K562 (cell line): ENCODE results near the gene AGRN. TPM values are rescaled to one million over a fixed set of nuclear protein-coding genes. Genes with fewer than 3 reads are reported as not detected.

ENCODE experiments used
- ATAC-seq: fragments of 200-7000 bp; cut with Tn5 transposase; 3 replicates; pipeline ENCODE4 v1.9.1; 2020; ENCODE audit warnings: moderate library complexity
- BruUV-seq: library from RNA; stranded (reverse); fragments of 400-500 nt; replicated peaks from 2 replicates; lab custom pipeline; 2021; lab: Mats Ljungman, UMichigan
- CTCF ChIA-PET: fragments of 300-600 bp; formaldehyde crosslinking; extraction: SDS; loops from one replicate; lab custom pipeline; 2021; ENCODE audit warnings: low intra/inter-chr PET ratio; lab: Yijun Ruan, JAX
- POLR2A ChIA-PET: fragments of 300-600, 350-650 bp; sonication (Branson Sonifier 250); formaldehyde crosslinking; extraction: SDS; loops from one replicate; lab custom pipeline; 2021; ENCODE audit warnings: antibody characterized with exemption, inconsistent platforms; lab: Yijun Ruan, JAX
- DNase-seq, 4 experiments: peaks; one replicate each; pipeline versions ENCODE4 v3.0.0 to v3.0.0-alpha.2; 2011 to 2018; ENCODE audit warnings: low spot score in 3 of 4, mixed read lengths in 3 of 4; ENCODE audit errors: extremely low read depth in 1 of 4
- FAIRE-seq: peaks from 2 replicates; lab custom pipeline; 2011; peaks lifted over from hg19 to GRCh38; lab: Jason Lieb, UNC
- H2AFZ ChIP-seq: 2 replicates; pipeline ENCODE4 v1.6.0; 2011; ENCODE audit warnings: low read depth, low read length, control low read depth, inconsistent platforms
- H3K27ac ChIP-seq: fragments of 200-600 bp; 3 replicates; pipeline ENCODE4 v1.8.0; 2011; ENCODE audit warnings: low read depth, mild to moderate bottlenecking, control low read depth, inconsistent platforms, low read length, moderate library complexity, mixed read lengths; ENCODE audit errors: extremely low read depth
- H3K27me3 ChIP-seq, 2 experiments: fragments of 300-600 bp in 1 of 2; 2 replicates in 1 of 2; 3 replicates in 1 of 2; pipeline versions ENCODE4 v1.6.0 to v1.8.0; 2011; ENCODE audit warnings: inconsistent platforms in 2 of 2, low read length in 2 of 2, mild to moderate bottlenecking in 1 of 2, mixed read lengths in 1 of 2, moderate library complexity in 1 of 2; ENCODE audit not compliant: control insufficient read depth in 2 of 2, insufficient read depth in 2 of 2
- H3K36me3 ChIP-seq: fragments of 300-600 bp; 3 replicates; pipeline ENCODE4 v1.8.0; 2011; ENCODE audit warnings: mild to moderate bottlenecking, low read length, inconsistent platforms; ENCODE audit not compliant: control insufficient read depth, insufficient read depth
- H3K4me1 ChIP-seq, 2 experiments: fragments of 200-600 bp in 1 of 2; replicated peaks in 1 of 2; 2 replicates in 1 of 2; 3 replicates in 1 of 2; pipeline versions ENCODE4 v1.5.1 to v1.8.0; 2011; ENCODE audit warnings: inconsistent platforms in 2 of 2, low read length in 2 of 2, mild to moderate bottlenecking in 1 of 2, mixed read lengths in 1 of 2, moderate library complexity in 1 of 2; ENCODE audit not compliant: control insufficient read depth in 2 of 2, insufficient read depth in 2 of 2
- H3K4me2 ChIP-seq: 2 replicates; pipeline ENCODE4 v1.6.1; 2011; ENCODE audit warnings: low read length, control low read depth, inconsistent platforms, mixed read lengths; ENCODE audit not compliant: insufficient read depth
- H3K4me3 ChIP-seq: fragments of 200-600 bp; sonication (generic), shearing (Covaris generic); 2 replicates; pipeline ENCODE4 v1.5.1; 2016; ENCODE audit warnings: control low read depth, inconsistent platforms
- H3K79me2 ChIP-seq: fragments of 200-600 bp; 3 replicates; pipeline ENCODE4 v1.8.0; 2011; ENCODE audit warnings: low read length, inconsistent platforms; ENCODE audit not compliant: control insufficient read depth, insufficient read depth
- H3K9ac ChIP-seq, 2 experiments: 2 replicates each; pipeline versions ENCODE4 v1.6.0 to v1.6.1; 2011; ENCODE audit warnings: low read depth in 2 of 2, low read length in 2 of 2, control low read depth in 1 of 2, inconsistent platforms in 1 of 2, mild to moderate bottlenecking in 1 of 2, mixed read lengths in 1 of 2; ENCODE audit not compliant: insufficient read depth in 1 of 2
- H3K9me1 ChIP-seq: one replicate; pipeline ENCODE4 v1.6.0; 2011; ENCODE audit warnings: inconsistent platforms, mild to moderate bottlenecking, low read length, moderate library complexity; ENCODE audit not compliant: control insufficient read depth, insufficient read depth
- H3K9me3 ChIP-seq: replicated peaks from 2 replicates; pipeline ENCODE4 v1.5.1; 2011; ENCODE audit warnings: low read depth, low read length, inconsistent platforms; ENCODE audit not compliant: control insufficient read depth, insufficient read depth
- H4K20me1 ChIP-seq: replicated peaks from 2 replicates; pipeline ENCODE4 v1.6.1; 2011; ENCODE audit warnings: low read length, inconsistent platforms, mixed read lengths; ENCODE audit not compliant: control insufficient read depth, insufficient read depth
- ESRRA ChIP-seq: fragments of 450-650 bp; IDR thresholded peaks from 2 replicates; pipeline ENCODE4 v1.6.1; 2014; ENCODE audit warnings: low read depth, mild to moderate bottlenecking, moderate library complexity, borderline replicate concordance
- HMG20A ChIP-seq: fragments of 450-650 bp; formaldehyde crosslinking; conservative IDR thresholded peaks from 2 replicates; pipeline ENCODE4 v1.4.0; 2020; ENCODE audit warnings: mild to moderate bottlenecking, mixed read lengths
- HNRNPL ChIP-seq: fragments of 200-400 bp; formaldehyde crosslinking; IDR thresholded peaks from 2 replicates; pipeline ENCODE4 v1.6.1; 2017; ENCODE audit warnings: low read depth, mild to moderate bottlenecking, low read length
- NCOA4 ChIP-seq: fragments of 450-650 bp; IDR thresholded peaks from 2 replicates; pipeline ENCODE4 v1.6.1; 2018; ENCODE audit warnings: mild to moderate bottlenecking; ENCODE audit not compliant: partially characterized antibody
- POLR2G ChIP-seq: fragments of 200-400 bp; formaldehyde crosslinking; IDR thresholded peaks from 2 replicates; pipeline ENCODE4 v1.6.1; 2017; ENCODE audit warnings: low read depth, mild to moderate bottlenecking, antibody characterized with exemption, low read length, moderate library complexity
- RBM14 ChIP-seq: fragments of 200-400 bp; formaldehyde crosslinking; IDR thresholded peaks from 2 replicates; pipeline ENCODE4 v1.6.1; 2018; ENCODE audit warnings: low read depth, mild to moderate bottlenecking, low read length, moderate library complexity, borderline replicate concordance; ENCODE audit not compliant: insufficient read depth
- TSC22D4 ChIP-seq: fragments of 450-650 bp; IDR thresholded peaks from 2 replicates; pipeline ENCODE4 v1.6.1; 2016; ENCODE audit warnings: missing genetic modification characterization, missing biosample characterization, control low read depth
- ZNF282 ChIP-seq: sonication (generic); formaldehyde crosslinking; IDR thresholded peaks from 2 replicates; pipeline ENCODE4 v1.8.1; 2023; ENCODE audit warnings: missing genetic modification reagents
- WGBS: fragments of 100-300 bp; shearing (Covaris generic); methylation state at CpG from one replicate; pipeline ENCODE4 v1.1.6; 2016; ENCODE audit warnings: low coverage, mixed read lengths; ENCODE audit not compliant: insufficient coverage; ENCODE audit errors: missing lambda C conversion rate; 5-methylcytosine and 5-hydroxymethylcytosine counted together
- in situ Hi-C: fragments of 300-500 bp; cut with MboI; formaldehyde crosslinking; loops from 4 replicates; pipeline ENCODE4 v1.15.0; 2018; ENCODE audit warnings: inconsistent platforms, mixed read lengths
- intact Hi-C: fragments of 100-400 bp; cut with micrococcal nuclease; formaldehyde crosslinking; loops from 2 replicates; pipeline ENCODE4 v1.14.2; 2022
- polyA plus RNA-seq, 8 experiments: library from polyadenylated mRNA; depleted of rRNA in 4 of 8; stranded (reverse) in 5 of 8; unstranded in 3 of 8; fragments of >200 nt; fragmentation: Nextera tagmentation in 2 of 8; fragmentation: Illumina TruSeq in 1 of 8; extraction: Ambion mirVana in 2 of 8; extraction: Trizol in 1 of 8; gene quantifications; 2 replicates each; pipeline versions ENCODE4 v1.2.1 to v1.2.3, GENCODE V29; 2011 to 2014; ENCODE audit warnings: inconsistent platforms in 1 of 8, missing spikeins in 1 of 8
- total RNA-seq, 7 experiments: library from RNA; depleted of rRNA in 6 of 7; stranded (reverse); fragments of >200 nt in 6 of 7; fragmentation: Illumina TruSeq in 2 of 7; extraction: Trizol in 2 of 7; gene quantifications; 2 replicates each; pipeline versions ENCODE4 v1.2.1 to v1.2.3, GENCODE V29; 2011 to 2021; ENCODE audit warnings: low replicate concordance in 1 of 7
- TF ChIP-seq, protein P1 (sequence below): IDR thresholded peaks from 2 replicates; pipeline ENCODE4 v1.6.1; 2011; ENCODE audit warnings: borderline replicate concordance, low read depth, mild to moderate bottlenecking, moderate library complexity, low read length; ENCODE audit not compliant: insufficient read depth, poor library complexity, severe bottlenecking

Gene AGRN
- total and polyA plus RNA-seq, 9 of the 15 experiments (the other 6 are each of a cell fraction or from before 2014, with no cell fraction given), result 0.04 to 111 (median 18.1) TPM

DNA sequence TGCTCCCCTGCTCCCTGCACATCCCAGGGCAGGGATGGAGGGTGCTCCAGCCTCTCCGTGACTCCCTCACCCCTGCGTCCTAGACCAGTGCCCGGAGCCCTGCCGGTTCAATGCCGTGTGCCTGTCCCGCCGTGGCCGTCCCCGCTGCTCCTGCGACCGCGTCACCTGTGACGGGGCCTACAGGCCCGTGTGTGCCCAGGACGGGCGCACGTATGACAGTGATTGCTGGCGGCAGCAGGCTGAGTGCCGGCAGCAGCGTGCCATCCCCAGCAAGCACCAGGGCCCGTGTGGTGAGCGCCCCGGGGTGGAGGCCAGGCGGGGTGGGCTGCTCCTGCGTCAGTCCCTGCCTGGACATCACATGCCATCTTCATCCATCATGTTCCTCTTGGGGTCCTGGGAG is 22.0 kb downstream of the AGRN start:
- POLR2A ChIA-PET, result interaction anchor here (0.6 kb wide), 1 partner anchor 12 kb away, joined by 3 read pairs; no protein-coding TSS in a partner anchor

More for the DNA sequence above, 22.0 kb downstream of the AGRN start:
- no peak overlapping the region for H3K27ac ChIP-seq
- TF ChIP-seq TSC22D4 (tag), result no peak
- TF ChIP-seq RBM14, result 0 out of 2 replicates have a peak, but pooled peaks have one; percentile 16
- TF ChIP-seq HNRNPL, result 0 out of 2 replicates have a peak, but pooled peaks have one; percentile 1
- peak; percentile 25; the same call in 1 of the 2 replicates for TF ChIP-seq POLR2G
- no peak for TF ChIP-seq ESRRA
- no peak for TF ChIP-seq HMG20A (CRISPR knock-in tag)
- TF ChIP-seq ZNF282, result 0 out of 2 replicates have a peak, but pooled peaks have one; percentile 24
- TF ChIP-seq, protein P1, sequence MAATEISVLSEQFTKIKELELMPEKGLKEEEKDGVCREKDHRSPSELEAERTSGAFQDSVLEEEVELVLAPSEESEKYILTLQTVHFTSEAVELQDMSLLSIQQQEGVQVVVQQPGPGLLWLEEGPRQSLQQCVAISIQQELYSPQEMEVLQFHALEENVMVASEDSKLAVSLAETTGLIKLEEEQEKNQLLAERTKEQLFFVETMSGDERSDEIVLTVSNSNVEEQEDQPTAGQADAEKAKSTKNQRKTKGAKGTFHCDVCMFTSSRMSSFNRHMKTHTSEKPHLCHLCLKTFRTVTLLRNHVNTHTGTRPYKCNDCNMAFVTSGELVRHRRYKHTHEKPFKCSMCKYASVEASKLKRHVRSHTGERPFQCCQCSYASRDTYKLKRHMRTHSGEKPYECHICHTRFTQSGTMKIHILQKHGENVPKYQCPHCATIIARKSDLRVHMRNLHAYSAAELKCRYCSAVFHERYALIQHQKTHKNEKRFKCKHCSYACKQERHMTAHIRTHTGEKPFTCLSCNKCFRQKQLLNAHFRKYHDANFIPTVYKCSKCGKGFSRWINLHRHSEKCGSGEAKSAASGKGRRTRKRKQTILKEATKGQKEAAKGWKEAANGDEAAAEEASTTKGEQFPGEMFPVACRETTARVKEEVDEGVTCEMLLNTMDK, result no peak
- no peak for TF ChIP-seq NCOA4
- in situ Hi-C loops (no loop called here), intact Hi-C loops (no loop called here)
- H3K9ac ChIP-seq, result no peak overlapping the region
- no peaks in the 10 kb centered on the region for H3K9me3 ChIP-seq
- H3K9me1 ChIP-seq, result no peaks in the 10 kb centered on the region
- H2AFZ ChIP-seq, result no peak overlapping the region
- 95% methylated on average over 15 of the region's 25 CpGs for WGBS
- FAIRE-seq, result no peak
- H3K27me3 ChIP-seq, result no peaks in the 10 kb centered on the region
- H3K4me2 ChIP-seq, result no peak overlapping the region
- H3K4me3 ChIP-seq, result no peak overlapping the region
- no peak for ATAC-seq
- H3K36me3 ChIP-seq, result peaks cover 55% of the 10 kb centered on the region; the same call in 2 of the 3 replicates
- CTCF ChIA-PET, result no interaction called here
- H3K4me1 ChIP-seq, result peaks cover 8 to 80% of the 10 kb centered on the region in 2 experiments; a peak in 4 of 5 replicates
- no peak for DNase-seq
- BruUV-seq, result no TSS peak
- H3K79me2 ChIP-seq, result no peaks in the 10 kb centered on the region; the same call in 2 of the 3 replicates
- peaks cover 18% of the 10 kb centered on the region for H4K20me1 ChIP-seq
